Measurements from ENCODE around the gene DMPK.

GRCh38 chr19:45785781-45786532 lies 3.7 kb upstream of the DMPK start:
- TF ChIP-seq EZH2phosphoT487 (IDR thresholded peaks at IDR 0.05; ENCODE audit: borderline replicate concordance, low read length): no peak
- no peak for TF ChIP-seq CTCF (conservative IDR thresholded peaks at IDR 0.05; ENCODE audit: low read depth, low read length)

Data from PC-3 (cell line).